Activated T-cell treated with anti-CD3 and anti-CD28 coated beads, Interleukin-2, amount 50 U/mL, for 72 hours (primary cell): ENCODE results near the gene FAM83F. TPM values are rescaled to one million over a fixed set of nuclear protein-coding genes. Genes with fewer than 3 reads are reported as not detected.
A peak's percentile ranks its signal among the peaks of the same experiment; 100 is the strongest.

Source experiments
- ATAC-seq, 2 donors: fragments of 150-1000 bp; cut with Tn5 transposase; replicated peaks in 1 of 2; 2 replicates each; pipeline ENCODE4 v1.10.0; 2021; ENCODE audit warnings: moderate library complexity in 2 of 2, mild to moderate bottlenecking in 1 of 2
- DNase-seq, 2 donors: peaks; one replicate each; pipeline ENCODE4 v3.0.0; 2021 to 2022; ENCODE audit warnings: mixed read lengths in 1 of 2
- H3K27ac Mint-ChIP-seq: one replicate; pipeline ENCODE4 v1.8.0; 2022; ENCODE audit warnings: mild to moderate bottlenecking, moderate library complexity, mixed read lengths
- H3K27me3 Mint-ChIP-seq: one replicate; pipeline ENCODE4 v1.8.0; 2022; ENCODE audit warnings: low read depth, mixed read lengths
- H3K36me3 Mint-ChIP-seq, 2 donors: one replicate each; pipeline ENCODE4 v1.8.0; 2022; ENCODE audit warnings: mixed read lengths in 2 of 2, mild to moderate bottlenecking in 1 of 2; ENCODE audit not compliant: insufficient read depth in 2 of 2
- H3K4me1 Mint-ChIP-seq: one replicate; pipeline ENCODE4 v1.8.0; 2022; ENCODE audit warnings: low read depth, mixed read lengths
- H3K4me3 Mint-ChIP-seq, 2 donors: one replicate each; pipeline ENCODE4 v1.8.0; 2022; ENCODE audit warnings: mild to moderate bottlenecking in 2 of 2, mixed read lengths in 2 of 2, moderate library complexity in 2 of 2
- H3K9me3 Mint-ChIP-seq, 2 donors: one replicate each; pipeline ENCODE4 v1.8.0; 2022; ENCODE audit warnings: mixed read lengths in 2 of 2
- total RNA-seq, 2 donors: library from RNA; stranded (reverse); gene quantifications; one replicate each; pipeline ENCODE4 v1.2.3, GENCODE V29; 2022

Gene FAM83F
- total RNA-seq, 2 donors from 2014 or later: 0.81 to 0.89 TPM

GRCh38 chr22:40002935-40003715 lies 8.4 kb downstream of the FAM83F start:
- Mint-ChIP-seq H3K27ac (no peak overlapping the region), H3K4me3 (no peak overlapping the region), H3K9me3 (no peaks in the 10 kb centered on the region), H3K4me1 (peaks cover 2% of the 10 kb centered on the region), H3K27me3 (peaks cover 7% of the 10 kb centered on the region), H3K36me3 (no peaks in the 10 kb centered on the region)
- no peak for ATAC-seq
- no peak for DNase-seq

GRCh38 chr22:40004836-40005235 lies 10.1 kb downstream of the FAM83F start:
- Mint-ChIP-seq H3K27ac (no peak overlapping the region), H3K27me3 (peaks cover 14% of the 10 kb centered on the region), H3K9me3 (no peaks in the 10 kb centered on the region), H3K36me3 (no peaks in the 10 kb centered on the region), H3K4me1 (peaks cover 15% of the 10 kb centered on the region), H3K4me3 (no peak overlapping the region)
- ATAC-seq (no peak), DNase-seq (no peak)

- ATAC-seq: no peak
- H3K27ac Mint-ChIP-seq: no peak overlapping the region
- no peaks in the 10 kb centered on the region for H3K9me3 Mint-ChIP-seq
- H3K4me1 Mint-ChIP-seq: peaks cover 24% of the 10 kb centered on the region
- DNase-seq: no peak
- H3K27me3 Mint-ChIP-seq: peaks cover 14% of the 10 kb centered on the region
- no peaks in the 10 kb centered on the region for H3K36me3 Mint-ChIP-seq
- no peak overlapping the region for H3K4me3 Mint-ChIP-seq
Measured at GRCh38 chr22:40006641-40007040, 11.9 kb downstream of the FAM83F start.

GRCh38 chr22:40007853-40008710 lies 13.3 kb downstream of the FAM83F start:
- H3K27ac Mint-ChIP-seq: no peak overlapping the region

GRCh38 chr22:40008726-40009291 lies 14.1 kb downstream of the FAM83F start:
- Mint-ChIP-seq H3K36me3 (no peaks in the 10 kb centered on the region), H3K27me3 (peaks cover 14% of the 10 kb centered on the region), H3K4me1 (peaks cover 26% of the 10 kb centered on the region), H3K27ac (no peak overlapping the region), H3K9me3 (no peaks in the 10 kb centered on the region), H3K4me3 (no peak overlapping the region)
- ATAC-seq (no peak), DNase-seq (no peak)

More at GRCh38 chr22:40007853-40008710, 13.3 kb downstream of the FAM83F start:
- Mint-ChIP-seq H3K9me3 (no peaks in the 10 kb centered on the region), H3K36me3 (no peaks in the 10 kb centered on the region), H3K4me3 (no peak overlapping the region), H3K4me1 (peaks cover 26% of the 10 kb centered on the region), H3K27me3 (peaks cover 14% of the 10 kb centered on the region)
- ATAC-seq: peak in 1 of 2 donors; percentile 37
- no peak for DNase-seq

- H3K27ac Mint-ChIP-seq: no peak overlapping the region
Measured at GRCh38 chr22:40009292-40009774, 14.6 kb downstream of the FAM83F start.

GRCh38 chr22:40009951-40010671 lies 15.4 kb downstream of the FAM83F start:
- H3K9me3 Mint-ChIP-seq: no peaks in the 10 kb centered on the region
- H3K4me1 Mint-ChIP-seq: peaks cover 26% of the 10 kb centered on the region
- DNase-seq (peak; percentile 13 to 38), ATAC-seq (peak; percentile 74 to 83)
- no peaks in the 10 kb centered on the region for H3K36me3 Mint-ChIP-seq
- no peak overlapping the region for H3K27ac Mint-ChIP-seq
- peak overlapping the region; percentile 65 to 69 for H3K4me3 Mint-ChIP-seq
- H3K27me3 Mint-ChIP-seq: peaks cover 14% of the 10 kb centered on the region

More at GRCh38 chr22:40009292-40009774, 14.6 kb downstream of the FAM83F start:
- DNase-seq (no peak), ATAC-seq (peak in 1 of 2 donors; percentile 11)
- Mint-ChIP-seq H3K4me1 (peaks cover 26% of the 10 kb centered on the region), H3K36me3 (no peaks in the 10 kb centered on the region), H3K27me3 (peaks cover 14% of the 10 kb centered on the region), H3K4me3 (peak overlapping the region; percentile 65 to 69), H3K9me3 (no peaks in the 10 kb centered on the region)

GRCh38 chr22:40010746-40011145 lies 16.0 kb downstream of the FAM83F start:
- Mint-ChIP-seq H3K27me3 (peaks cover 14% of the 10 kb centered on the region), H3K4me1 (peaks cover 26% of the 10 kb centered on the region), H3K9me3 (no peaks in the 10 kb centered on the region), H3K4me3 (no peak overlapping the region), H3K36me3 (no peaks in the 10 kb centered on the region), H3K27ac (no peak overlapping the region)
- ATAC-seq (no peak), DNase-seq (no peak)

GRCh38 chr22:40014667-40015248 lies 20.0 kb downstream of the FAM83F start:
- peak overlapping the region; percentile 7 for H3K27ac Mint-ChIP-seq
- H3K4me1 Mint-ChIP-seq: peaks cover 12% of the 10 kb centered on the region
- H3K36me3 Mint-ChIP-seq: no peaks in the 10 kb centered on the region
- no peak for DNase-seq
- no peaks in the 10 kb centered on the region for H3K9me3 Mint-ChIP-seq
- H3K4me3 Mint-ChIP-seq: no peak overlapping the region
- H3K27me3 Mint-ChIP-seq: no peaks in the 10 kb centered on the region
- no peak for ATAC-seq

- peaks cover 5% of the 10 kb centered on the region for H3K4me1 Mint-ChIP-seq
- DNase-seq: no peak
- no peaks in the 10 kb centered on the region for H3K36me3 Mint-ChIP-seq
- no peak overlapping the region for H3K4me3 Mint-ChIP-seq
- no peaks in the 10 kb centered on the region for H3K27me3 Mint-ChIP-seq
- no peak for ATAC-seq
- H3K27ac Mint-ChIP-seq: no peak overlapping the region
- H3K9me3 Mint-ChIP-seq: no peaks in the 10 kb centered on the region
Measured at GRCh38 chr22:40015358-40015976, 20.7 kb downstream of the FAM83F start.

GRCh38 chr22:40018051-40018450 lies 23.3 kb downstream of the FAM83F start:
- no peak overlapping the region for H3K4me3 Mint-ChIP-seq
- no peak overlapping the region for H3K27ac Mint-ChIP-seq

GRCh38 chr22:40019100-40019499 lies 24.3 kb downstream of the FAM83F start:
- Mint-ChIP-seq H3K36me3 (no peaks in the 10 kb centered on the region), H3K4me1 (peaks cover 7% of the 10 kb centered on the region), H3K27ac (no peak overlapping the region), H3K4me3 (no peak overlapping the region), H3K27me3 (no peaks in the 10 kb centered on the region), H3K9me3 (no peaks in the 10 kb centered on the region)
- DNase-seq (no peak), ATAC-seq (no peak)

More at GRCh38 chr22:40018051-40018450, 23.3 kb downstream of the FAM83F start:
- DNase-seq: no peak
- Mint-ChIP-seq H3K27me3 (no peaks in the 10 kb centered on the region), H3K36me3 (no peaks in the 10 kb centered on the region), H3K9me3 (no peaks in the 10 kb centered on the region), H3K4me1 (peaks cover 7% of the 10 kb centered on the region)
- ATAC-seq: no peak
